GM12892 (cell line): ENCODE data around the gene ADGRB3.

Source experiments
- POLR2A ChIP-seq: IDR thresholded peaks from 2 replicates; pipeline ENCODE4 v1.6.1; 2011; ENCODE audit warnings: low read depth, low read length, control low read depth
- POLR2AphosphoS5 ChIP-seq: IDR thresholded peaks from 2 replicates; pipeline ENCODE4 v1.6.1; 2011; ENCODE audit warnings: low read depth, low read length, control low read depth
- TAF1 ChIP-seq: IDR thresholded peaks from 2 replicates; pipeline ENCODE4 v1.6.1; 2011; ENCODE audit warnings: low read depth, mild to moderate bottlenecking, control low read depth, low read length, borderline replicate concordance

DNA sequence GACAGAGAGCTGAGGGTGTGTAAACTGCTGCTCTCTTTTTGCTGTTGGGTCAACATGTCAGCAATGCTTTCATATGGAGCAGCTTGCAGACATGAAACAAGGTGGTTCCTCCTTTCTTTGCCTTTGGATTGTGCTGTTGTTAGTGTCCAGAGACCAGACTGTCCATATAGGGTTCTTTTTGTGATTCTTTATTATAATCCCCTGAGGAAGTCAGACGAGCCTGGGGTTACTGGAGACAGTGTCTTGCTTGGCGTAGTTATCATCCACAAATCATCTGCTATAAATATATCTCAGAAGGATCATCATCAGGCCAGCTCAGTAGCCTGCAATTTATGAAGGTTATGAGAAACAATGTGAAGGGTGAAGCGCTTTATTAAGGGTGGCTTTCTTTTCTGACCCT lies 2.3 kb upstream of the ADGRB3 start:
- TF ChIP-seq POLR2A (no peak), POLR2AphosphoS5 (no peak), TAF1 (no peak)
